H9 (cell line): ENCODE results near the gene TMEM252. TPM values are rescaled to one million over a fixed set of nuclear protein-coding genes. Genes with fewer than 3 reads are reported as not detected.

Source experiments
- DNase-seq: peaks from one replicate; pipeline ENCODE4 v3.0.0-alpha.2; 2017
- H2AFZ ChIP-seq: one replicate; pipeline ENCODE4 v1.6.1; 2013; ENCODE audit warnings: mild to moderate bottlenecking, low read length, control low read depth, moderate library complexity
- H2AK5ac ChIP-seq: 2 replicates; pipeline ENCODE4 v1.6.1; 2013; ENCODE audit warnings: low read length, control low read depth, mixed read lengths; ENCODE audit not compliant: insufficient read length
- H2BK120ac ChIP-seq: one replicate; pipeline ENCODE4 v1.6.1; 2013; ENCODE audit warnings: low read depth, mild to moderate bottlenecking, low read length, control low read depth, inconsistent platforms; ENCODE audit not compliant: poor library complexity, severe bottlenecking
- H2BK12ac ChIP-seq: 2 replicates; pipeline ENCODE4 v1.6.1; 2013; ENCODE audit warnings: low read length, control low read depth, mixed read lengths, low read depth; ENCODE audit not compliant: insufficient read length
- H2BK15ac ChIP-seq: 2 replicates; pipeline ENCODE4 v1.6.1; 2013; ENCODE audit warnings: low read depth, low read length, control low read depth
- H2BK20ac ChIP-seq: one replicate; pipeline ENCODE4 v1.6.1; 2013; ENCODE audit warnings: low read depth, mild to moderate bottlenecking, low read length, control low read depth, inconsistent platforms; ENCODE audit not compliant: poor library complexity, severe bottlenecking
- H2BK5ac ChIP-seq: 2 replicates; pipeline ENCODE4 v1.6.1; 2013; ENCODE audit warnings: low read length, control low read depth, mixed read lengths; ENCODE audit not compliant: insufficient read length
- H3K14ac ChIP-seq: 2 replicates; pipeline ENCODE4 v1.6.1; 2013; ENCODE audit warnings: low read length, control low read depth; ENCODE audit not compliant: insufficient read depth
- H3K18ac ChIP-seq: 2 replicates; pipeline ENCODE4 v1.6.1; 2013; ENCODE audit warnings: low read depth, mild to moderate bottlenecking, mixed read lengths, low read length, control low read depth; ENCODE audit not compliant: insufficient read length
- H3K23ac ChIP-seq: 2 replicates; pipeline ENCODE4 v1.6.1; 2013; ENCODE audit warnings: low read length, control low read depth, mixed read lengths, low read depth; ENCODE audit not compliant: insufficient read length
- H3K23me2 ChIP-seq: 2 replicates; pipeline ENCODE4 v1.6.1; 2013; ENCODE audit warnings: low read depth, mild to moderate bottlenecking, mixed read lengths, low read length, control low read depth; ENCODE audit not compliant: insufficient read length, poor library complexity, severe bottlenecking
- H3K27ac ChIP-seq: 2 replicates; pipeline ENCODE4 v1.5.1; 2013; ENCODE audit warnings: low read length, control low read depth, mixed read lengths, low read depth; ENCODE audit not compliant: insufficient read length
- H3K27me3 ChIP-seq: 2 replicates; pipeline ENCODE4 v1.6.1; 2013; ENCODE audit warnings: low read length, control low read depth, inconsistent platforms; ENCODE audit not compliant: insufficient read depth
- H3K4ac ChIP-seq: 2 replicates; pipeline ENCODE4 v1.6.1; 2013; ENCODE audit warnings: low read depth, mild to moderate bottlenecking, control low read depth, inconsistent platforms, low read length, moderate library complexity
- H3K4me1 ChIP-seq: 2 replicates; pipeline ENCODE4 v1.6.1; 2013; ENCODE audit warnings: low read length, control low read depth, inconsistent platforms; ENCODE audit not compliant: insufficient read depth
- H3K4me2 ChIP-seq: 2 replicates; pipeline ENCODE4 v1.6.1; 2013; ENCODE audit warnings: low read length, control low read depth, mixed read lengths; ENCODE audit not compliant: insufficient read length, insufficient read depth
- H3K56ac ChIP-seq: 2 replicates; pipeline ENCODE4 v1.6.1; 2013; ENCODE audit warnings: low read depth, mild to moderate bottlenecking, mixed read lengths, low read length, control low read depth; ENCODE audit not compliant: insufficient read length
- H3K79me1 ChIP-seq: 2 replicates; pipeline ENCODE4 v1.6.1; 2013; ENCODE audit warnings: low read depth, mild to moderate bottlenecking, moderate library complexity, low read length, control low read depth, inconsistent platforms; ENCODE audit not compliant: insufficient read depth, poor library complexity, severe bottlenecking
- H3K79me2 ChIP-seq: 2 replicates; pipeline ENCODE4 v1.6.1; 2013; ENCODE audit warnings: low read length, control low read depth, inconsistent platforms; ENCODE audit not compliant: insufficient read depth
- H3K9ac ChIP-seq: 2 replicates; pipeline ENCODE4 v1.6.1; 2013; ENCODE audit warnings: low read length, control low read depth, mixed read lengths; ENCODE audit not compliant: insufficient read length; ENCODE audit errors: extremely low read depth
- H3K9me3 ChIP-seq: one replicate; pipeline ENCODE4 v1.6.1; 2013; ENCODE audit warnings: low read depth, low read length, inconsistent platforms; ENCODE audit not compliant: control insufficient read depth
- H3T11ph ChIP-seq: one replicate; pipeline ENCODE4 v1.6.1; 2013; ENCODE audit warnings: mild to moderate bottlenecking, low read length, control low read depth, inconsistent platforms
- H4K20me1 ChIP-seq: one replicate; pipeline ENCODE4 v1.6.1; 2013; ENCODE audit not compliant: control insufficient read depth, insufficient read length, insufficient read depth
- H4K5ac ChIP-seq: 2 replicates; pipeline ENCODE4 v1.6.1; 2013; ENCODE audit warnings: low read depth, mild to moderate bottlenecking, mixed read lengths, low read length, control low read depth; ENCODE audit not compliant: insufficient read length
- H4K8ac ChIP-seq: replicated peaks from 2 replicates; pipeline ENCODE4 v1.6.1; 2013; ENCODE audit warnings: low read length, control low read depth, mixed read lengths, low read depth; ENCODE audit not compliant: insufficient read length
- H4K91ac ChIP-seq: 2 replicates; pipeline ENCODE4 v1.6.1; 2013; ENCODE audit warnings: low read depth, mild to moderate bottlenecking, moderate library complexity, mixed read lengths, low read length, control low read depth; ENCODE audit not compliant: insufficient read length
- H3K27ac Mint-ChIP-seq, 3 experiments: 2 replicates in 2 of 3; 3 replicates in 1 of 3; pipeline ENCODE4 v1.8.0; 2020 to 2021; ENCODE audit warnings: mixed read lengths in 3 of 3, mild to moderate bottlenecking in 1 of 3, moderate library complexity in 1 of 3
- H3K27me3 Mint-ChIP-seq: 2 replicates; pipeline ENCODE4 v1.8.0; 2021; ENCODE audit warnings: low read depth, mild to moderate bottlenecking, moderate library complexity, mixed read lengths
- H3K36me3 Mint-ChIP-seq, 3 experiments: 2 replicates in 2 of 3; 3 replicates in 1 of 3; pipeline ENCODE4 v1.8.0; 2020 to 2021; ENCODE audit warnings: low read depth in 3 of 3, mixed read lengths in 3 of 3; ENCODE audit not compliant: insufficient read depth in 1 of 3
- H3K4me1 Mint-ChIP-seq, 2 experiments: 2 replicates each; pipeline ENCODE4 v1.8.0; 2020; ENCODE audit warnings: mixed read lengths in 2 of 2
- H3K4me3 Mint-ChIP-seq, 2 experiments: 2 replicates in 1 of 2; 3 replicates in 1 of 2; pipeline ENCODE4 v1.8.0; 2020 to 2021; ENCODE audit warnings: mild to moderate bottlenecking in 2 of 2, mixed read lengths in 2 of 2, moderate library complexity in 1 of 2
- H3K9me3 Mint-ChIP-seq, 2 experiments: 2 replicates in 1 of 2; 3 replicates in 1 of 2; pipeline ENCODE4 v1.8.0; 2020; ENCODE audit warnings: mild to moderate bottlenecking in 2 of 2, mixed read lengths in 2 of 2, moderate library complexity in 1 of 2
- WGBS: extraction: QIAGEN DNeasy Blood & Tissue Kit; methylation state at CpG from one replicate; pipeline ENCODE4 v1.1.7; 2013; ENCODE audit warnings: missing lambda C conversion rate, low lambda C conversion rate, mixed read lengths; ENCODE audit not compliant: insufficient read length; ENCODE audit errors: extremely low coverage; 5-methylcytosine and 5-hydroxymethylcytosine counted together
- total RNA-seq: library from RNA; stranded (reverse); gene quantifications from 2 replicates; pipeline ENCODE4 v1.2.1, GENCODE V29; 2021
- TF ChIP-seq, protein P1 (sequence below): fragments of 200-600 bp; sonication (generic); conservative IDR thresholded peaks from 3 replicates; pipeline ENCODE4 v1.8.0; 2021; ENCODE audit warnings: antibody characterized with exemption, mild to moderate bottlenecking

TMEM252 gene
- total RNA-seq, 1 experiment from 2014 or later, result not detected

GRCh38 chr9:68577774-68578591 is 37.3 kb upstream of the TMEM252 start:
- H2BK12ac ChIP-seq, result no peak overlapping the region
- Mint-ChIP-seq H3K27ac (no peak overlapping the region), H3K4me3 (no peak overlapping the region), H3K27me3 (peaks cover 49% of the 10 kb centered on the region), H3K36me3 (no peaks in the 10 kb centered on the region), H3K4me1 (no peaks in the 10 kb centered on the region), H3K9me3 (no peaks in the 10 kb centered on the region)
- H3K18ac ChIP-seq, result no peak overlapping the region
- no peak overlapping the region for H2AFZ ChIP-seq
- no peak overlapping the region for H3K9ac ChIP-seq
- H4K5ac ChIP-seq, result no peak overlapping the region
- no peak overlapping the region for H2BK20ac ChIP-seq
- H3K14ac ChIP-seq, result no peak overlapping the region
- DNase-seq, result no peak
- no peak overlapping the region for H2BK5ac ChIP-seq
- H3K4me2 ChIP-seq, result no peak overlapping the region
- H3K27ac ChIP-seq, result no peak overlapping the region
- H4K20me1 ChIP-seq, result no peaks in the 10 kb centered on the region
- no peak overlapping the region for H3K4ac ChIP-seq
- no peaks in the 10 kb centered on the region for H3K23me2 ChIP-seq
- no peaks in the 10 kb centered on the region for H3K27me3 ChIP-seq
- no peak overlapping the region for H4K8ac ChIP-seq
- no peak overlapping the region for H3T11ph ChIP-seq
- H3K79me1 ChIP-seq, result no peaks in the 10 kb centered on the region
- H3K56ac ChIP-seq, result no peak overlapping the region
- no CpG with 5 or more reads among the region's 7 CpGs for WGBS
- H2BK15ac ChIP-seq, result no peak overlapping the region
- TF ChIP-seq, protein P1, sequence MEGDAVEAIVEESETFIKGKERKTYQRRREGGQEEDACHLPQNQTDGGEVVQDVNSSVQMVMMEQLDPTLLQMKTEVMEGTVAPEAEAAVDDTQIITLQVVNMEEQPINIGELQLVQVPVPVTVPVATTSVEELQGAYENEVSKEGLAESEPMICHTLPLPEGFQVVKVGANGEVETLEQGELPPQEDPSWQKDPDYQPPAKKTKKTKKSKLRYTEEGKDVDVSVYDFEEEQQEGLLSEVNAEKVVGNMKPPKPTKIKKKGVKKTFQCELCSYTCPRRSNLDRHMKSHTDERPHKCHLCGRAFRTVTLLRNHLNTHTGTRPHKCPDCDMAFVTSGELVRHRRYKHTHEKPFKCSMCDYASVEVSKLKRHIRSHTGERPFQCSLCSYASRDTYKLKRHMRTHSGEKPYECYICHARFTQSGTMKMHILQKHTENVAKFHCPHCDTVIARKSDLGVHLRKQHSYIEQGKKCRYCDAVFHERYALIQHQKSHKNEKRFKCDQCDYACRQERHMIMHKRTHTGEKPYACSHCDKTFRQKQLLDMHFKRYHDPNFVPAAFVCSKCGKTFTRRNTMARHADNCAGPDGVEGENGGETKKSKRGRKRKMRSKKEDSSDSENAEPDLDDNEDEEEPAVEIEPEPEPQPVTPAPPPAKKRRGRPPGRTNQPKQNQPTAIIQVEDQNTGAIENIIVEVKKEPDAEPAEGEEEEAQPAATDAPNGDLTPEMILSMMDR, result no peak
- H2BK120ac ChIP-seq, result no peak overlapping the region
- no peaks in the 10 kb centered on the region for H3K9me3 ChIP-seq
- no peaks in the 10 kb centered on the region for H3K79me2 ChIP-seq
- H3K4me1 ChIP-seq, result no peaks in the 10 kb centered on the region
- no peak overlapping the region for H3K23ac ChIP-seq
- no peak overlapping the region for H4K91ac ChIP-seq
- H2AK5ac ChIP-seq, result no peak overlapping the region
